A673 (cell line): ENCODE measurements around the gene RSU1. TPM values are rescaled to one million over a fixed set of nuclear protein-coding genes. Genes with fewer than 3 reads are reported as not detected.

ENCODE experiments used
- BruUV-seq: library from RNA; stranded (reverse); fragments of 400-500 nt; replicated peaks from 2 replicates; lab custom pipeline; 2021; lab: Mats Ljungman, UMichigan
- CTCF ChIA-PET: fragments of 300-600 bp; sonication (Branson Sonifier 250); formaldehyde crosslinking; loops from one replicate; lab custom pipeline; 2022; ENCODE audit warnings: antibody characterized with exemption; lab: Charles Lee
- POLR2A ChIA-PET: fragments of 300-600 bp; sonication (Branson Sonifier 250); formaldehyde crosslinking; loops from one replicate; lab custom pipeline; 2022; ENCODE audit warnings: antibody characterized with exemption; ENCODE audit not compliant: low non-redundant PET; lab: Charles Lee
- DNase-seq: peaks from one replicate; pipeline ENCODE4 v3.0.0-alpha.2; 2015; ENCODE audit warnings: low spot score
- H3K27ac ChIP-seq: fragments of 200-600 bp; sonication (generic); 2 replicates; pipeline ENCODE4 v1.5.1; 2016; ENCODE audit warnings: mixed run types, low read depth, mild to moderate bottlenecking, mixed read lengths, antibody characterized with exemption, low read length; ENCODE audit not compliant: poor library complexity, severe bottlenecking
- H3K27me3 ChIP-seq: fragments of 200-600 bp; sonication (generic); replicated peaks from 2 replicates; pipeline ENCODE4 v1.6.1; 2017; ENCODE audit warnings: mixed run types, low read depth, mild to moderate bottlenecking, mixed read lengths, antibody characterized with exemption, low read length; ENCODE audit not compliant: insufficient read depth, poor library complexity
- H3K36me3 ChIP-seq: fragments of 200-600 bp; sonication (generic); 2 replicates; pipeline ENCODE4 v1.6.1; 2016; ENCODE audit warnings: mixed run types, mild to moderate bottlenecking, mixed read lengths, antibody characterized with exemption, low read length; ENCODE audit not compliant: insufficient read depth, poor library complexity, severe bottlenecking
- H3K4me1 ChIP-seq: fragments of 200-600 bp; sonication (generic); 2 replicates; pipeline ENCODE4 v1.6.1; 2017; ENCODE audit warnings: mixed run types, mild to moderate bottlenecking, mixed read lengths, antibody characterized with exemption, low read length; ENCODE audit not compliant: insufficient read depth, poor library complexity, severe bottlenecking
- H3K4me3 ChIP-seq: fragments of 200-600 bp; sonication (generic); 2 replicates; pipeline ENCODE4 v1.5.1; 2016; ENCODE audit warnings: low read depth, mixed run types, mild to moderate bottlenecking, mixed read lengths, low read length; ENCODE audit not compliant: poor library complexity, severe bottlenecking
- H3K9me3 ChIP-seq: fragments of 200-600 bp; sonication (generic); 2 replicates; pipeline ENCODE4 v1.6.1; 2016; ENCODE audit warnings: mixed run types, low read depth, mild to moderate bottlenecking, mixed read lengths, antibody characterized with exemption, low read length; ENCODE audit not compliant: poor library complexity, severe bottlenecking
- CTCF ChIP-seq: fragments of 300-800, 200-600 bp; sonication (generic); conservative IDR thresholded peaks from 2 replicates; pipeline ENCODE4 v1.5.1; 2017; ENCODE audit warnings: low read depth, mild to moderate bottlenecking, antibody characterized with exemption, low read length, moderate library complexity, mixed read lengths
- EZH2 ChIP-seq: fragments of 200-600 bp; sonication (generic); IDR thresholded peaks from 2 replicates; pipeline ENCODE4 v1.6.1; 2017; ENCODE audit warnings: borderline replicate concordance, low read depth, mild to moderate bottlenecking, mixed read lengths, antibody characterized with exemption, low read length; ENCODE audit not compliant: poor library complexity, severe bottlenecking
- intact Hi-C: fragments of 100-400 bp; cut with micrococcal nuclease; formaldehyde crosslinking; loops from one replicate; pipeline ENCODE4 v1.10.0; 2022; ENCODE audit not compliant: unreplicated experiment
- total RNA-seq: library from RNA; stranded (reverse); gene quantifications from 2 replicates; pipeline ENCODE4 v1.2.3, GENCODE V29; 2021

RSU1 gene
- total RNA-seq, 1 experiment from 2014 or later: 64.0 TPM

GRCh38 chr10:16656895-16657294, 160.3 kb downstream of the RSU1 start:
- no peak overlapping the region for H3K4me3 ChIP-seq
- ChIA-PET POLR2A (no interaction called here), CTCF (no interaction called here)
- BruUV-seq: no TSS peak
- no peaks in the 10 kb centered on the region for H3K4me1 ChIP-seq
- no peaks in the 10 kb centered on the region for H3K27me3 ChIP-seq
- intact Hi-C loops: no loop called here
- no peak for DNase-seq
- TF ChIP-seq EZH2 (no peak), CTCF (no peak)
- H3K9me3 ChIP-seq: no peaks in the 10 kb centered on the region
- no peaks in the 10 kb centered on the region for H3K36me3 ChIP-seq
- no peak overlapping the region for H3K27ac ChIP-seq

- intact Hi-C loops: no loop called here
- BruUV-seq: no TSS peak
- no peak for DNase-seq
- Histone ChIP-seq H3K36me3 (no peaks in the 10 kb centered on the region), H3K4me3 (no peak overlapping the region), H3K4me1 (peaks cover 2% of the 10 kb centered on the region), H3K27me3 (no peaks in the 10 kb centered on the region), H3K27ac (no peak overlapping the region), H3K9me3 (no peaks in the 10 kb centered on the region)
- POLR2A ChIA-PET: no interaction called here
- CTCF ChIA-PET: no interaction called here
- TF ChIP-seq EZH2 (no peak), CTCF (no peak)
Observed at GRCh38 chr10:16653224-16653623, 164.0 kb downstream of the RSU1 start.

GRCh38 chr10:16652154-16652553, 165.1 kb downstream of the RSU1 start:
- H3K36me3 ChIP-seq: no peaks in the 10 kb centered on the region
- H3K4me1 ChIP-seq: peaks cover 4% of the 10 kb centered on the region
- POLR2A ChIA-PET: no interaction called here
- BruUV-seq: no TSS peak
- H3K9me3 ChIP-seq: no peaks in the 10 kb centered on the region
- no peaks in the 10 kb centered on the region for H3K27me3 ChIP-seq
- intact Hi-C loops: no loop called here
- no peak overlapping the region for H3K4me3 ChIP-seq
- no peak overlapping the region for H3K27ac ChIP-seq
- no peak for DNase-seq
- CTCF ChIA-PET: no interaction called here
- TF ChIP-seq CTCF (no peak), EZH2 (no peak)
